ENCODE data around the gene STN1.

DNA sequence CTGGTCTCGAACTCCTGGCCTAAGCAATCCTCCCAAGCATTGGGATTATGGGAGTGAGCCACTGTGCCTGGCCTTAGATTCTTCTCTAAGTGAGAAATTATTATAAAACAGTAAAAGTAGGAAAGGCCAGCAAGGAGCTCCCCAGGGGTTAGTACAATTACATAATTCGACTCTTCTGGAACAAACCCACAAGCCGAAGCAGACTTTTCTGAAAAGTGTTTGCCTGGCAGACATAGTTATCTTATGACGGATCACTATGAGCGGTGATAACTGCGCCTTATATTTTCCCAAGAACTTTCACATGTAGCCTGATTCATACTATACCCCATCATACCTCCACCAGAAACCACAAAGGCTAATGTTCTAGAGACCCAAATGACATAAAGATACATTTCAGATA is 32.4 kb downstream of the STN1 start:
- TF ChIP-seq POLR2A (IDR thresholded peaks at IDR 0.05; ENCODE audit: low read depth, low read length) (no peak), POLR2AphosphoS5 (IDR thresholded peaks at IDR 0.05; ENCODE audit: low read depth, low read length) (no peak), TAF1 (IDR thresholded peaks at IDR 0.05; ENCODE audit: low read depth, low read length) (no peak)

Data from GM12891 (cell line).